Astrocyte (in vitro differentiated cells and primary cell): Measurements from ENCODE around the gene TTC9. TPM values are rescaled to one million over a fixed set of nuclear protein-coding genes. Genes with fewer than 3 reads are reported as not detected.

Experiments used
- DNase-seq: peaks from one replicate; pipeline ENCODE4 v3.0.0-alpha.2; 2010; ENCODE audit warnings: low read depth
- FAIRE-seq: peaks from 2 replicates; lab custom pipeline; 2011; peaks lifted over from hg19 to GRCh38; lab: Jason Lieb, UNC
- H2AFZ ChIP-seq: 2 replicates; pipeline ENCODE4 v1.6.0; 2012; ENCODE audit warnings: low read depth, low read length, inconsistent platforms
- H3K27ac ChIP-seq: 2 replicates; pipeline ENCODE4 v1.5.1; 2011; ENCODE audit warnings: low read depth, low read length, inconsistent platforms
- H3K27me3 ChIP-seq: 2 replicates; pipeline ENCODE4 v1.6.0; 2011; ENCODE audit warnings: low read length, inconsistent platforms; ENCODE audit not compliant: insufficient read depth
- H3K36me3 ChIP-seq: 2 replicates; pipeline ENCODE4 v1.5.1; 2011; ENCODE audit warnings: low read length, inconsistent platforms; ENCODE audit not compliant: insufficient read depth
- H3K4me1 ChIP-seq: 2 replicates; pipeline ENCODE4 v1.5.1; 2011; ENCODE audit warnings: low read length, inconsistent platforms; ENCODE audit not compliant: insufficient read depth
- H3K4me2 ChIP-seq: 2 replicates; pipeline ENCODE4 v1.6.0; 2012; ENCODE audit warnings: low read length, inconsistent platforms
- H3K4me3 ChIP-seq: 2 replicates; pipeline ENCODE4 v1.5.1; 2011; ENCODE audit warnings: low read depth, mild to moderate bottlenecking, low read length, inconsistent platforms; ENCODE audit not compliant: insufficient read depth
- H3K79me2 ChIP-seq: 2 replicates; pipeline ENCODE4 v1.6.0; 2012; ENCODE audit warnings: mild to moderate bottlenecking, low read length, inconsistent platforms; ENCODE audit not compliant: insufficient read depth
- H3K9ac ChIP-seq: 2 replicates; pipeline ENCODE4 v1.6.0; 2012; ENCODE audit warnings: mild to moderate bottlenecking, low read length, inconsistent platforms
- H3K9me3 ChIP-seq: 2 replicates; pipeline ENCODE4 v1.5.1; 2012; ENCODE audit warnings: low read depth, mild to moderate bottlenecking, low read length, inconsistent platforms; ENCODE audit not compliant: insufficient read depth
- H4K20me1 ChIP-seq: 2 replicates; pipeline ENCODE4 v1.6.0; 2012; ENCODE audit warnings: low read length, inconsistent platforms; ENCODE audit not compliant: insufficient read depth
- H3K27ac Mint-ChIP-seq: one replicate; pipeline ENCODE4 v1.8.0; 2021; ENCODE audit warnings: mild to moderate bottlenecking, mixed read lengths; ENCODE audit not compliant: unreplicated experiment
- H3K27me3 Mint-ChIP-seq: one replicate; pipeline ENCODE4 v1.8.0; 2021; ENCODE audit warnings: low read depth, mixed read lengths; ENCODE audit not compliant: unreplicated experiment
- H3K36me3 Mint-ChIP-seq: one replicate; pipeline ENCODE4 v1.8.0; 2021; ENCODE audit warnings: low read depth, mixed read lengths; ENCODE audit not compliant: unreplicated experiment
- H3K4me1 Mint-ChIP-seq: one replicate; pipeline ENCODE4 v1.8.0; 2021; ENCODE audit warnings: low read depth, mixed read lengths; ENCODE audit not compliant: unreplicated experiment
- H3K4me3 Mint-ChIP-seq: one replicate; pipeline ENCODE4 v1.8.0; 2021; ENCODE audit warnings: mild to moderate bottlenecking, moderate library complexity, mixed read lengths; ENCODE audit not compliant: unreplicated experiment
- H3K9me3 Mint-ChIP-seq: one replicate; pipeline ENCODE4 v1.8.0; 2021; ENCODE audit warnings: mild to moderate bottlenecking, mixed read lengths; ENCODE audit not compliant: unreplicated experiment
- CTCF ChIP-seq: IDR thresholded peaks from 2 replicates; pipeline ENCODE4 v1.5.1; 2011; ENCODE audit warnings: low read depth, mild to moderate bottlenecking, inconsistent platforms, low read length, moderate library complexity; ENCODE audit not compliant: insufficient read depth
- EZH2 ChIP-seq: IDR thresholded peaks from 2 replicates; pipeline ENCODE4 v1.6.1; 2012; ENCODE audit warnings: mild to moderate bottlenecking, low read length, inconsistent platforms; ENCODE audit not compliant: insufficient read depth
- total RNA-seq: library from RNA; stranded (reverse); gene quantifications from 2 replicates; pipeline ENCODE4 v1.2.1, GENCODE V29; 2021

TTC9 gene
- total RNA-seq, 1 donor from 2014 or later: 8.4 TPM

DNA sequence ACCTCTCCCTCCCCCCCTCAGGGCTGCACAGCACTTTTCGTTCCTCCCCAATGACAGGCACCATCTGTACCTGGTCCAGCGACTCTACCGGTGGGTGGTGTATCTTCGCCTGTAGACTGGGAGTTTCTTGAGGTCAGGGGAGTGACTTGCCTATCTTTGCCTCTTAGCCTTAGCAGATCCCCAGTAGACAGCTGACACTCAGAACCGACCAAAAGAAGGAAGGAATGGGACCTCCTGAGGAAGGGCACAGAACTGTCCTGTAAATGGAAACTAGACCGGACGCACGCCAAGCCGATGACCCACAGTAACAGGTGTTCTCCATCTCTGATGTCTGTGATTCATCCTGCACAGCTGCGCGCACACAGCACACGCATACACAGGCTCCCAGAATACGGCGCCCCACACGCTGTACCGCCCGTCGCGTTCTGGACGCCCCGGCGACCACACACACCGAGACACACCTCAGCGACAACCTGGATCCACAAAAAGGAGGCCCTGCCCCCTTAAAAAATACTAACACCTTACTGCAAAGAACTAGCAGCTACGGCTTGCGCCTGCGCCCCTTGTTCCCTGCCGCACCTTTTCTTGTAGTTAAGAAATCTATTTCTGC, 673 bp upstream of the TTC9 start:
- Mint-ChIP-seq H3K36me3 (no peaks in the 10 kb centered on the region), H3K27ac (no peak overlapping the region), H3K4me1 (peaks cover 9% of the 10 kb centered on the region), H3K4me3 (peak overlapping the region; percentile 93), H3K9me3 (peaks cover 5% of the 10 kb centered on the region), H3K27me3 (peaks cover 10% of the 10 kb centered on the region)
- FAIRE-seq (no peak), DNase-seq (peak; percentile 39)
- TF ChIP-seq EZH2: no peak
- no peak for TF ChIP-seq CTCF
- H3K9ac ChIP-seq: peak overlapping the region; percentile 35
- H3K9me3 ChIP-seq: no peaks in the 10 kb centered on the region
- H4K20me1 ChIP-seq: peaks cover 6% of the 10 kb centered on the region
- peaks cover 43% of the 10 kb centered on the region for H3K27me3 ChIP-seq
- peak overlapping the region; percentile 89 for H3K4me2 ChIP-seq
- H3K79me2 ChIP-seq: no peaks in the 10 kb centered on the region
- no peaks in the 10 kb centered on the region for H3K36me3 ChIP-seq
- no peak overlapping the region for H3K27ac ChIP-seq
- H3K4me3 ChIP-seq: peak overlapping the region; percentile 54
- H2AFZ ChIP-seq: peak overlapping the region; percentile 66
- peaks cover 12% of the 10 kb centered on the region for H3K4me1 ChIP-seq

GRCh38 chr14:70642303-70643235, 853 bp downstream of the TTC9 start:
- peaks cover 10% of the 10 kb centered on the region for H3K27me3 Mint-ChIP-seq
- H3K36me3 Mint-ChIP-seq: no peaks in the 10 kb centered on the region
- H3K36me3 ChIP-seq: no peaks in the 10 kb centered on the region
- no peaks in the 10 kb centered on the region for H3K9me3 Mint-ChIP-seq
- H2AFZ ChIP-seq: peak overlapping the region; percentile 73
- peaks cover 44% of the 10 kb centered on the region for H3K27me3 ChIP-seq
- H4K20me1 ChIP-seq: peaks cover 6% of the 10 kb centered on the region
- no peak for DNase-seq
- H3K27ac Mint-ChIP-seq: peak overlapping the region; percentile 29
- peak; percentile 94 for TF ChIP-seq EZH2
- no peak for TF ChIP-seq CTCF
- H3K4me1 Mint-ChIP-seq: peaks cover 9% of the 10 kb centered on the region
- no peak overlapping the region for H3K27ac ChIP-seq
- H3K9ac ChIP-seq: peak overlapping the region; percentile 31
- peak overlapping the region; percentile 54 for H3K4me3 ChIP-seq
- no peaks in the 10 kb centered on the region for H3K9me3 ChIP-seq
- peaks cover 12% of the 10 kb centered on the region for H3K4me1 ChIP-seq
- no peaks in the 10 kb centered on the region for H3K79me2 ChIP-seq
- peak overlapping the region; percentile 80 for H3K4me3 Mint-ChIP-seq
- H3K4me2 ChIP-seq: peak overlapping the region; percentile 89
- no peak for FAIRE-seq
